GM13976 (cell line): ENCODE measurements around the gene CHCHD6.

Experiments used
- DNase-seq: peaks from one replicate; pipeline ENCODE4 v3.0.0; 2012; ENCODE audit warnings: low spot score
- in situ Hi-C: fragments of 300-500 bp; cut with MboI; formaldehyde crosslinking; loops from one replicate; pipeline ENCODE4 v1.12.0; 2022; ENCODE audit warnings: low sequenced_read_pairs, mixed read lengths, inconsistent platforms; ENCODE audit not compliant: unreplicated experiment
- TF ChIP-seq, protein P1 (sequence below): IDR thresholded peaks from 2 replicates; pipeline ENCODE4 v1.5.1; 2012; ENCODE audit warnings: borderline replicate concordance, mild to moderate bottlenecking; ENCODE audit not compliant: insufficient read depth; ENCODE audit errors: extremely low read depth, missing control alignments, control extremely low read depth

CHCHD6 gene

DNA sequence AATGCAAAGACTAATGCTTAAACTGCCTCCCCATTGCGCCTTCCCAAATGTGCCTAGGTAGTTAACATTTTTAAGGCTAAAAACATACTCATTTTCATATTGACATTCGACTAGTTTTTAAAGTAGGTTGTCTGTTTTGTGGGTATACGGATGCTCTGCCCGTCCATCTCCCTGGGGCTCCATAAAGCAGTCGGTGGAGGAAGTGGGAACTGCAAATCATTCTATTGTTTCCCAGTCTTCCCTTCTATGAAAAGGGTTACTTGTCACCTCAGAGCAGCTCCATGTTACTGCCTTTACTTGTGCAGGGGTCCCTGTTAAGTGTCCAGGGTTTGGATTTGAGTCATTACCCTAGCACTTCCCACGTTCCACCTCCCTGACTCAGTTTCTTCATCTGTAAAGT, 10.9 kb downstream of the CHCHD6 start:
- DNase-seq: no peak
- TF ChIP-seq, protein P1, sequence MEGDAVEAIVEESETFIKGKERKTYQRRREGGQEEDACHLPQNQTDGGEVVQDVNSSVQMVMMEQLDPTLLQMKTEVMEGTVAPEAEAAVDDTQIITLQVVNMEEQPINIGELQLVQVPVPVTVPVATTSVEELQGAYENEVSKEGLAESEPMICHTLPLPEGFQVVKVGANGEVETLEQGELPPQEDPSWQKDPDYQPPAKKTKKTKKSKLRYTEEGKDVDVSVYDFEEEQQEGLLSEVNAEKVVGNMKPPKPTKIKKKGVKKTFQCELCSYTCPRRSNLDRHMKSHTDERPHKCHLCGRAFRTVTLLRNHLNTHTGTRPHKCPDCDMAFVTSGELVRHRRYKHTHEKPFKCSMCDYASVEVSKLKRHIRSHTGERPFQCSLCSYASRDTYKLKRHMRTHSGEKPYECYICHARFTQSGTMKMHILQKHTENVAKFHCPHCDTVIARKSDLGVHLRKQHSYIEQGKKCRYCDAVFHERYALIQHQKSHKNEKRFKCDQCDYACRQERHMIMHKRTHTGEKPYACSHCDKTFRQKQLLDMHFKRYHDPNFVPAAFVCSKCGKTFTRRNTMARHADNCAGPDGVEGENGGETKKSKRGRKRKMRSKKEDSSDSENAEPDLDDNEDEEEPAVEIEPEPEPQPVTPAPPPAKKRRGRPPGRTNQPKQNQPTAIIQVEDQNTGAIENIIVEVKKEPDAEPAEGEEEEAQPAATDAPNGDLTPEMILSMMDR: no peak
- in situ Hi-C loops: no loop called here

DNA sequence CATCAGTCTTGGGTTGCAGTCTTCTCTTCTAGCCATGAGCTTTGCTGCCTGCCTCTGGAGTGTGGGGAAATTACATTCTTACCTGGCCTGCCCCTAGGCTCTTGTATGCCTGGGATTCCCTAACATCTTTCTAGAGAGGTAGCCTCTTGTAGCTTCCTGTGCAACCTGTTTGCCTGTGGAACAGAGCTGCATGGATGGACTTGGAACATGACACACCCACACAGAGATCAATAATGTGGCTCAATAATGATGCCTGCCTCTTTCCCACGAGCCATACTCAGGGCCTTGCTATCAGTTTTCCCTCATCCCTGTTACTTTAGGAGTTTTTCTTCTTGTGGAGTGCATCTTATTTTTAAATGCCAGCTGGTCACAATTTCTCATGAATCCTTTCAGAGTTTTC, 11.4 kb downstream of the CHCHD6 start:
- no peak for DNase-seq
- in situ Hi-C loops: no loop called here
- TF ChIP-seq, protein P1: no peak

DNA sequence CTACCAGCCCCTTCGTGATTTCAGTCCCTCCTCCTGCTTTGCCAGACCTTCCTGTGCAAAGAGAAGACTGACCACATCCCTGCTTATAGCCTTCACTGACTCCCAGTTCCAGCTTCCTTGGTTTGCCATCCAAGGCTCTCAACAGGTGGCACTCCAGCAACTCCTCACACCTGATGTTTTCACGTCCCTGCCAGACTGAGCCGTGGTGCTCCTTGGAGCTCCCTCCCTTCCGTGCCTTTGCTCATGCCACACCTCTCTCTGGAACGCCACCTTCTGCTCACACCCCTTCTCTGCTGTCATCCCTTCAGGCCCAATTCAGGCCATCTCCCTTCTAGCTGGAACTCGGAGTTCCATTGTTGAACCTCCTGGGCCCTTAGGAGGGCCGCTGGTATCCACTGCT, 12.0 kb downstream of the CHCHD6 start:
- TF ChIP-seq, protein P1: no peak
- in situ Hi-C loops: no loop called here
- DNase-seq: no peak

DNA sequence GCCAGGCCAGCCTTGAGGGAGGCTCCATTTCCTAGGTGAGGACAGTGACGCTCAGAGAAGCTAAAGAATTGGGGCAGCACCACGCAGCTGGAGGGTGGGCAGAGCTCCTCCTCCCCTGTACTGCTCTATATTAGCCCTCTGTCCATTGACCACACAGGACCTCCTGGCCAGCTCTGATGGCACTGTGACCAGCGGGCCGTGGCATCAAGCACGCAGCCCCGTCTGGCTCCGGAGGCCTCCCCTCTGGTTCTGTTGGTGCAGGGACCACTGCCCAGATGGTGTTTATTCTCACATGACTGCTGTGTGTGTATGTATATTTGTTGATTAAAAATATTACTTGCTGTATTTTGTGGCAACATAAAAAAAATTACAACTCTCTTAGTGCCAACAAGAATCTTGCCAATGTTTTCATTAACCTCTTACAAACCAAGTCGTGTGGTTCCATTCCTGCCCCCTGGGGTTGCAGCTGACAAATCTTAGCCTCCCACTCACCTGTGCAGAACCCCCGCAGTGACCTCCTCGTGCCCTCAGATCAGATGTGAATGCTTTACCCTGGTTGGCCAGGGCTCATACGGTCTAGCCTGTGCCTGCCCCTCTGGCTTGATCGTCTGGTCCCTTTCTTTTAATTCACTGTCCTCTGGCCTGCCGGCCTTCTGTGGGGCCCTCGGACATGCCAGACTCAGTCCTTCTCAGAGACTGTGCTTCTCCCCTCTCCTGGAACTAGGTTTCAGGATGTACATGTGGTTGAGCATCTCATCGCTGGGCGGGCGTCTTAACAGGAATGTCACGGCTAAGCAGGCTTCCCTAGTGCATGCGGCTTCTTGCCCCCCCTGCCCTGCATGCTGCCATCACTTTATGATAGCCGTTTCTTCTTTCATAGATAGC, 14.8 kb downstream of the CHCHD6 start:
- TF ChIP-seq, protein P1: no peak
- no peak for DNase-seq
- in situ Hi-C loops: no loop called here

DNA sequence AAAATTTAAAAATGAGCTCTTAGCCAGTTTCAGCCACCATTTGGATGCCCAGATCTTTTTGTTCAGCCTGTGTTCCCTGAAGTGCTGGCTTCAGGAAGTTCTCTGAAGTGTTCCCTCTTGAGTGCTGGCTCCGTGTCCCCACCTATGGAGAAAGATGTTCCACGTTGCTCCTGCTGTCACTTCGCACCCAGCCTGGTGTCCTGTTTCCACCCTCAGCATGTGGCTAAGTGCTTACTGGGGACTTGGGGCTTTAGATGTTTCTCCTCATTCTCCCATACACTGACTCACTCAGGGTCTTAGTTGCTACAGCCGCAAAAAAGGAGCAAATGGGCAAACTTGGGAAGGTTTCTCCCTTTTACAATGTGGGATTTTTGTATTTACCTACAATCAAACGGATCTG, 16.6 kb downstream of the CHCHD6 start:
- no peak for DNase-seq

DNA sequence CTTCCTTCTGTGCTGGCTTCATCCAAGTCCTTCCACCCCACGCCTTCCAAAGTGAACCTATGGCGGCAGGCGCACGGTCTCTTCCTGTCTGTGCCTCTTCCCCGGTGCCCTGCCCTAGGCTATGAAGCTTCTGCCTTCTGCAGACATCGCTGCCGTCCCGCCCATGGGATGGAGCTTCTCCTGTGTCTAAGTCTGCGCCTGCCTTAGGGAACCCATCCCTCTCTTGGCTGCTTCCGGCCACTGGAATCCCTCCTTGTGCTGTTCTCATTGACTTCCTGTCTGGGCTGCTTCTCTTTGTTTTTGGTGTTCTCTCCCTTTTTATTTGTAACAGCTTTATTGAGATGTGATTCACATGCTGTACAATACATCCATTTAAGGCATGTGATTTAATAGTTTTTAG, 17.2 kb downstream of the CHCHD6 start:
- TF ChIP-seq, protein P1: no peak
- DNase-seq: no peak
- in situ Hi-C loops: no loop called here

More for the DNA sequence above, 16.6 kb downstream of the CHCHD6 start:
- in situ Hi-C loops: no loop called here
- TF ChIP-seq, protein P1: no peak
